DOHH2 (cell line): ENCODE data around the gene SHMT2.
A peak's percentile ranks its signal among the peaks of the same experiment; 100 is the strongest.

Experiments used
- H3F3A ChIP-seq: fragments of 200-600 bp; sonication (generic), shearing (Covaris generic); 2 replicates; pipeline ENCODE4 v1.6.0; 2016; ENCODE audit warnings: antibody characterized with exemption, mild to moderate bottlenecking; ENCODE audit not compliant: control insufficient read depth, insufficient read depth
- H3K27ac ChIP-seq: fragments of 200-600 bp; sonication (generic); 2 replicates; pipeline ENCODE4 v1.5.1; 2014; ENCODE audit warnings: low read depth, mild to moderate bottlenecking, low read length, moderate library complexity
- H3K27me3 ChIP-seq: fragments of 200-600 bp; sonication (generic); 2 replicates; pipeline ENCODE4 v1.6.1; 2014; ENCODE audit warnings: mild to moderate bottlenecking, low read length, mixed read lengths; ENCODE audit not compliant: control insufficient read depth
- H3K36me3 ChIP-seq: fragments of 200-600 bp; sonication (generic); 2 replicates; pipeline ENCODE4 v1.6.1; 2014; ENCODE audit warnings: mild to moderate bottlenecking, low read length, moderate library complexity, mixed read lengths; ENCODE audit not compliant: control insufficient read depth
- H3K4me1 ChIP-seq: fragments of 200-600 bp; sonication (generic); 2 replicates; pipeline ENCODE4 v1.6.1; 2014; ENCODE audit warnings: mild to moderate bottlenecking, low read length, mixed read lengths; ENCODE audit not compliant: control insufficient read depth
- H3K4me2 ChIP-seq: fragments of 200-600 bp; sonication (generic); 2 replicates; pipeline ENCODE4 v1.6.0; 2014; ENCODE audit warnings: mild to moderate bottlenecking, low read length, moderate library complexity
- H3K4me3 ChIP-seq: fragments of 200-600 bp; sonication (generic); 2 replicates; pipeline ENCODE4 v1.5.1; 2014; ENCODE audit warnings: mild to moderate bottlenecking, low read length, mixed read lengths
- H3K79me2 ChIP-seq: fragments of 200-600 bp; sonication (generic); 2 replicates; pipeline ENCODE4 v1.6.1; 2014; ENCODE audit warnings: mild to moderate bottlenecking, low read length, mixed read lengths; ENCODE audit not compliant: control insufficient read depth
- H3K9me2 ChIP-seq: fragments of 200-600 bp; sonication (generic); replicated peaks from 2 replicates; pipeline ENCODE4 v1.6.1; 2014; ENCODE audit warnings: mild to moderate bottlenecking, low read length, mixed read lengths; ENCODE audit not compliant: control insufficient read depth
- H3K9me3 ChIP-seq: fragments of 200-600 bp; sonication (generic); 2 replicates; pipeline ENCODE4 v1.6.1; 2014; ENCODE audit warnings: antibody characterized with exemption, low read length, mixed read lengths; ENCODE audit not compliant: control insufficient read depth, insufficient read depth
- H4K20me1 ChIP-seq: fragments of 200-600 bp; sonication (generic); 2 replicates; pipeline ENCODE4 v1.6.0; 2014; ENCODE audit warnings: low read depth, mild to moderate bottlenecking, antibody characterized with exemption, low read length, moderate library complexity; ENCODE audit not compliant: control insufficient read depth, insufficient read depth
- CTCF ChIP-seq: fragments of 200-600 bp; sonication (generic); IDR thresholded peaks from one replicate; pipeline ENCODE4 v1.5.1; 2014; ENCODE audit warnings: antibody characterized with exemption, mild to moderate bottlenecking, low read depth, low read length; ENCODE audit not compliant: poor library complexity, severe bottlenecking
- EZH2phosphoT487 ChIP-seq: fragments of 200-600 bp; sonication (generic); IDR thresholded peaks from 2 replicates; pipeline ENCODE4 v1.6.1; 2017; ENCODE audit warnings: borderline replicate concordance, mild to moderate bottlenecking, antibody characterized with exemption, low read length, moderate library complexity, mixed read lengths

Gene SHMT2

GRCh38 chr12:57238854-57239554 lies 9.5 kb downstream of the SHMT2 start:
- peak overlapping the region; percentile 87 for H3K4me3 ChIP-seq
- peaks cover 17% of the 10 kb centered on the region for H3K79me2 ChIP-seq
- peak overlapping the region; percentile 98 for H3K27ac ChIP-seq
- H3K4me2 ChIP-seq = peak overlapping the region; percentile 99
- H4K20me1 ChIP-seq = 0 out of 2 replicates have a peak, but pooled peaks cover 3% of the 10 kb centered on the region
- H3K4me1 ChIP-seq = peaks cover 75% of the 10 kb centered on the region
- peaks cover 29% of the 10 kb centered on the region for H3K36me3 ChIP-seq
- no peaks in the 10 kb centered on the region for H3K27me3 ChIP-seq
- no peaks in the 10 kb centered on the region for H3K9me2 ChIP-seq
- H3K9me3 ChIP-seq = no peaks in the 10 kb centered on the region
- H3F3A ChIP-seq = peaks cover 44% of the 10 kb centered on the region
- TF ChIP-seq EZH2phosphoT487 (no peak), CTCF (peak; percentile 100)

GRCh38 chr12:57239587-57240065 lies 10.1 kb downstream of the SHMT2 start:
- no peaks in the 10 kb centered on the region for H3K9me2 ChIP-seq
- no peaks in the 10 kb centered on the region for H3K9me3 ChIP-seq
- H3K36me3 ChIP-seq = peaks cover 26% of the 10 kb centered on the region
- H3F3A ChIP-seq = peaks cover 38% of the 10 kb centered on the region
- no peaks in the 10 kb centered on the region for H3K27me3 ChIP-seq
- H3K4me1 ChIP-seq = peaks cover 75% of the 10 kb centered on the region
- peak overlapping the region; percentile 99 for H3K4me2 ChIP-seq
- H3K79me2 ChIP-seq = peaks cover 17% of the 10 kb centered on the region
- no peak for TF ChIP-seq EZH2phosphoT487
- no peak for TF ChIP-seq CTCF
- peak overlapping the region; percentile 87 for H3K4me3 ChIP-seq
- H3K27ac ChIP-seq = peak overlapping the region; percentile 98
- H4K20me1 ChIP-seq = 0 out of 2 replicates have a peak, but pooled peaks cover 2% of the 10 kb centered on the region

GRCh38 chr12:57240066-57240921 lies 10.8 kb downstream of the SHMT2 start:
- peak overlapping the region; percentile 99 for H3K4me2 ChIP-seq
- no peaks in the 10 kb centered on the region for H3K9me3 ChIP-seq
- TF ChIP-seq EZH2phosphoT487 = no peak
- peak; percentile 38 for TF ChIP-seq CTCF
- H3K4me1 ChIP-seq = peaks cover 68% of the 10 kb centered on the region
- H3K36me3 ChIP-seq = peaks cover 23% of the 10 kb centered on the region
- H3K4me3 ChIP-seq = peak overlapping the region; percentile 87
- H3K9me2 ChIP-seq = no peaks in the 10 kb centered on the region
- H3K27me3 ChIP-seq = no peaks in the 10 kb centered on the region
- peaks cover 17% of the 10 kb centered on the region for H3K79me2 ChIP-seq
- H3K27ac ChIP-seq = peak overlapping the region; percentile 98
- peaks cover 36% of the 10 kb centered on the region for H3F3A ChIP-seq
- no peaks in the 10 kb centered on the region for H4K20me1 ChIP-seq
